Calu3 (cell line): Measurements from ENCODE around the gene ANXA3. TPM values are rescaled to one million over a fixed set of nuclear protein-coding genes. Genes with fewer than 3 reads are reported as not detected.
A peak's percentile ranks its signal among the peaks of the same experiment; 100 is the strongest.

Experiments
- BruUV-seq: library from RNA; stranded (reverse); fragments of 400-500 nt; replicated peaks from 2 replicates; lab custom pipeline; 2021; lab: Mats Ljungman, UMichigan
- CTCF ChIA-PET: fragments of 300-600 bp; sonication (Branson Sonifier 250); formaldehyde crosslinking; loops from one replicate; lab custom pipeline; 2022; ENCODE audit warnings: antibody characterized with exemption; lab: Charles Lee
- DNase-seq: peaks from one replicate; pipeline ENCODE4 v3.0.0; 2022
- H3K27ac Mint-ChIP-seq: one replicate; pipeline ENCODE4 v1.8.0; 2022; ENCODE audit warnings: mixed read lengths; ENCODE audit not compliant: unreplicated experiment
- H3K27me3 Mint-ChIP-seq: one replicate; pipeline ENCODE4 v1.8.0; 2022; ENCODE audit warnings: mixed read lengths; ENCODE audit not compliant: unreplicated experiment
- H3K36me3 Mint-ChIP-seq: one replicate; pipeline ENCODE4 v1.8.0; 2022; ENCODE audit warnings: mild to moderate bottlenecking, moderate library complexity, mixed read lengths; ENCODE audit not compliant: insufficient read depth, unreplicated experiment
- H3K4me1 Mint-ChIP-seq: one replicate; pipeline ENCODE4 v1.8.0; 2022; ENCODE audit warnings: mild to moderate bottlenecking, low read depth, mixed read lengths; ENCODE audit not compliant: unreplicated experiment
- H3K4me3 Mint-ChIP-seq: one replicate; pipeline ENCODE4 v1.8.0; 2022; ENCODE audit warnings: mild to moderate bottlenecking, low read depth, moderate library complexity, mixed read lengths; ENCODE audit not compliant: unreplicated experiment
- H3K9me3 Mint-ChIP-seq: one replicate; pipeline ENCODE4 v1.8.0; 2022; ENCODE audit warnings: low read depth, mixed read lengths; ENCODE audit not compliant: unreplicated experiment
- CTCF ChIP-seq: fragments of 200-600 bp; IDR thresholded peaks from one replicate; pipeline ENCODE4 v1.8.0; 2022; ENCODE audit warnings: antibody characterized with exemption; ENCODE audit not compliant: unreplicated experiment
- intact Hi-C: fragments of 100-400 bp; cut with micrococcal nuclease; formaldehyde crosslinking; loops from one replicate; pipeline ENCODE4 v1.10.0; 2022; ENCODE audit not compliant: unreplicated experiment
- total RNA-seq: library from RNA; stranded (reverse); gene quantifications from 2 replicates; pipeline ENCODE4 v1.2.3, GENCODE V29; 2022

Gene ANXA3
- total RNA-seq, 1 experiment from 2014 or later, result 188 TPM

- no TSS peak for BruUV-seq
- DNase-seq, result peak; percentile 17
- no peaks in the 10 kb centered on the region for H3K27me3 Mint-ChIP-seq
- no peak overlapping the region for H3K27ac Mint-ChIP-seq
- TF ChIP-seq CTCF, result peak; percentile 15
- H3K4me1 Mint-ChIP-seq, result peaks cover 13% of the 10 kb centered on the region
- no peak overlapping the region for H3K4me3 Mint-ChIP-seq
- no peaks in the 10 kb centered on the region for H3K9me3 Mint-ChIP-seq
- intact Hi-C loops, result loop anchor here (1.0 to 5.0 kb wide), 2 partner anchors 165 to 252 kb away; partner anchors contain the start of gene BMP2K
- CTCF ChIA-PET, result interaction anchor here (1.1 kb wide), 1 partner anchor 32 kb away, joined by 3 read pairs; no protein-coding TSS in a partner anchor
- peaks cover 29% of the 10 kb centered on the region for H3K36me3 Mint-ChIP-seq
These were observed 61.0 kb downstream of the ANXA3 start for GRCh38 chr4:78612398-78613178.

GRCh38 chr4:78613522-78614321, 62.2 kb downstream of the ANXA3 start:
- peaks cover 18% of the 10 kb centered on the region for H3K36me3 Mint-ChIP-seq

GRCh38 chr4:78616046-78616498, 64.5 kb downstream of the ANXA3 start:
- peaks cover 17% of the 10 kb centered on the region for H3K36me3 Mint-ChIP-seq
- intact Hi-C loops, result no loop called here
- CTCF ChIA-PET, result interaction anchor here (1.3 kb wide), 1 partner anchor 15 kb away, joined by 3 read pairs; no protein-coding TSS in a partner anchor

More at GRCh38 chr4:78613522-78614321, 62.2 kb downstream of the ANXA3 start:
- CTCF ChIA-PET, result interaction anchor here (0.7 kb wide), 1 partner anchor 114 kb away, joined by 3 read pairs; no protein-coding TSS in a partner anchor
- H3K9me3 Mint-ChIP-seq, result no peaks in the 10 kb centered on the region
- no peak for DNase-seq
- H3K4me1 Mint-ChIP-seq, result peaks cover 1% of the 10 kb centered on the region
- H3K4me3 Mint-ChIP-seq, result no peak overlapping the region
- no peaks in the 10 kb centered on the region for H3K27me3 Mint-ChIP-seq
- intact Hi-C loops, result loop anchor here (5.0 kb wide), 1 partner anchor 164 kb away; the partner anchor contains the start of gene BMP2K
- no peak for TF ChIP-seq CTCF
- no peak overlapping the region for H3K27ac Mint-ChIP-seq
- no TSS peak for BruUV-seq

More at GRCh38 chr4:78616046-78616498, 64.5 kb downstream of the ANXA3 start:
- no peak for DNase-seq
- no peak overlapping the region for H3K27ac Mint-ChIP-seq
- no TSS peak for BruUV-seq
- H3K4me1 Mint-ChIP-seq, result no peaks in the 10 kb centered on the region
- no peaks in the 10 kb centered on the region for H3K9me3 Mint-ChIP-seq
- no peak overlapping the region for H3K4me3 Mint-ChIP-seq
- no peaks in the 10 kb centered on the region for H3K27me3 Mint-ChIP-seq
- no peak for TF ChIP-seq CTCF
